Panc1 (cell line): ENCODE data around the gene GREM1.

ENCODE experiments used
- POLR2AphosphoS5 ChIP-seq: IDR thresholded peaks from 2 replicates; pipeline ENCODE4 v1.6.1; 2012; ENCODE audit warnings: mild to moderate bottlenecking, low read depth, low read length, moderate library complexity
- SIN3A ChIP-seq: IDR thresholded peaks from 2 replicates; pipeline ENCODE4 v1.6.1; 2012; ENCODE audit warnings: low read depth, mild to moderate bottlenecking, low read length, moderate library complexity, borderline replicate concordance; ENCODE audit not compliant: insufficient read depth
- TCF7L2 ChIP-seq: IDR thresholded peaks from 2 replicates; pipeline ENCODE4 v1.6.1; 2011; ENCODE audit warnings: mild to moderate bottlenecking, low read depth, low read length, inconsistent platforms
- TF ChIP-seq, protein P1 (sequence below): fragments of 450-650 bp; IDR thresholded peaks from 2 replicates; pipeline ENCODE4 v1.5.1; 2017; ENCODE audit warnings: mild to moderate bottlenecking
- TF ChIP-seq, protein P2 (sequence below), 2 experiments: IDR thresholded peaks; 2 replicates each; pipeline ENCODE4 v1.6.1; 2011 to 2012; ENCODE audit warnings: low read depth in 2 of 2, control low read depth in 1 of 2, low read length in 1 of 2, mild to moderate bottlenecking in 1 of 2, moderate library complexity in 1 of 2; ENCODE audit not compliant: insufficient read depth in 1 of 2

- TF ChIP-seq, protein P1, sequence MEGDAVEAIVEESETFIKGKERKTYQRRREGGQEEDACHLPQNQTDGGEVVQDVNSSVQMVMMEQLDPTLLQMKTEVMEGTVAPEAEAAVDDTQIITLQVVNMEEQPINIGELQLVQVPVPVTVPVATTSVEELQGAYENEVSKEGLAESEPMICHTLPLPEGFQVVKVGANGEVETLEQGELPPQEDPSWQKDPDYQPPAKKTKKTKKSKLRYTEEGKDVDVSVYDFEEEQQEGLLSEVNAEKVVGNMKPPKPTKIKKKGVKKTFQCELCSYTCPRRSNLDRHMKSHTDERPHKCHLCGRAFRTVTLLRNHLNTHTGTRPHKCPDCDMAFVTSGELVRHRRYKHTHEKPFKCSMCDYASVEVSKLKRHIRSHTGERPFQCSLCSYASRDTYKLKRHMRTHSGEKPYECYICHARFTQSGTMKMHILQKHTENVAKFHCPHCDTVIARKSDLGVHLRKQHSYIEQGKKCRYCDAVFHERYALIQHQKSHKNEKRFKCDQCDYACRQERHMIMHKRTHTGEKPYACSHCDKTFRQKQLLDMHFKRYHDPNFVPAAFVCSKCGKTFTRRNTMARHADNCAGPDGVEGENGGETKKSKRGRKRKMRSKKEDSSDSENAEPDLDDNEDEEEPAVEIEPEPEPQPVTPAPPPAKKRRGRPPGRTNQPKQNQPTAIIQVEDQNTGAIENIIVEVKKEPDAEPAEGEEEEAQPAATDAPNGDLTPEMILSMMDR, result no peak
- TF ChIP-seq, protein P2, sequence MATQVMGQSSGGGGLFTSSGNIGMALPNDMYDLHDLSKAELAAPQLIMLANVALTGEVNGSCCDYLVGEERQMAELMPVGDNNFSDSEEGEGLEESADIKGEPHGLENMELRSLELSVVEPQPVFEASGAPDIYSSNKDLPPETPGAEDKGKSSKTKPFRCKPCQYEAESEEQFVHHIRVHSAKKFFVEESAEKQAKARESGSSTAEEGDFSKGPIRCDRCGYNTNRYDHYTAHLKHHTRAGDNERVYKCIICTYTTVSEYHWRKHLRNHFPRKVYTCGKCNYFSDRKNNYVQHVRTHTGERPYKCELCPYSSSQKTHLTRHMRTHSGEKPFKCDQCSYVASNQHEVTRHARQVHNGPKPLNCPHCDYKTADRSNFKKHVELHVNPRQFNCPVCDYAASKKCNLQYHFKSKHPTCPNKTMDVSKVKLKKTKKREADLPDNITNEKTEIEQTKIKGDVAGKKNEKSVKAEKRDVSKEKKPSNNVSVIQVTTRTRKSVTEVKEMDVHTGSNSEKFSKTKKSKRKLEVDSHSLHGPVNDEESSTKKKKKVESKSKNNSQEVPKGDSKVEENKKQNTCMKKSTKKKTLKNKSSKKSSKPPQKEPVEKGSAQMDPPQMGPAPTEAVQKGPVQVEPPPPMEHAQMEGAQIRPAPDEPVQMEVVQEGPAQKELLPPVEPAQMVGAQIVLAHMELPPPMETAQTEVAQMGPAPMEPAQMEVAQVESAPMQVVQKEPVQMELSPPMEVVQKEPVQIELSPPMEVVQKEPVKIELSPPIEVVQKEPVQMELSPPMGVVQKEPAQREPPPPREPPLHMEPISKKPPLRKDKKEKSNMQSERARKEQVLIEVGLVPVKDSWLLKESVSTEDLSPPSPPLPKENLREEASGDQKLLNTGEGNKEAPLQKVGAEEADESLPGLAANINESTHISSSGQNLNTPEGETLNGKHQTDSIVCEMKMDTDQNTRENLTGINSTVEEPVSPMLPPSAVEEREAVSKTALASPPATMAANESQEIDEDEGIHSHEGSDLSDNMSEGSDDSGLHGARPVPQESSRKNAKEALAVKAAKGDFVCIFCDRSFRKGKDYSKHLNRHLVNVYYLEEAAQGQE (IDR thresholded peaks at IDR 0.05; ENCODE audit: insufficient read depth in 1 of 2, low read depth in 2 of 2, low read length in 1 of 2), result no peak
- TF ChIP-seq TCF7L2 (no peak), SIN3A (no peak), POLR2AphosphoS5 (no peak)
These were observed 18.9 kb upstream of the GREM1 start for GRCh38 chr15:32698773-32699390.
